Measurements from ENCODE around the gene DIPK1A.

The DIPK1A gene

DNA sequence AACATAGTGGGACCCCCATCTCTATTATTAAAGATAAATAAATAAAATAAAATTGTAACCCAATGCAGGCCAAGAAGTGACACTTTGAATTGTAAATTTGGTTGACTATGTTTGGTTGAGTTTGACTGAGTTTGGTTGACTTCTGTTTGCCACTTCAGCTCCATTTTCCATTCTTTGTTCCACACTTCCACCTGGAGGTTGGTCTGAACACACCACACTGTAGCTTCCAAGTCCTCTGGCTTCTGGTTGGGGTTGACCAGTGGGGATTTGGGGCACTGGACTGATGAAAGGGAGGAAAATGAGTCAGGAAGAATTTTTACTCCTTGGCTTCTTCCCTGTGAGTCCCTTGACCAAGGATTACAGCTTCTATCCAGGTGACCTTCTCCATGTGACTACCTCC is 40.6 kb upstream of the DIPK1A start:
- H3K4me3 ChIP-seq, result no peak overlapping the region
- no peak for TF ChIP-seq CTCF (IDR thresholded peaks at IDR 0.05)
- no peak overlapping the region for H3K27ac ChIP-seq
- no peak for DNase-seq (ENCODE audit: low spot score)

DNA sequence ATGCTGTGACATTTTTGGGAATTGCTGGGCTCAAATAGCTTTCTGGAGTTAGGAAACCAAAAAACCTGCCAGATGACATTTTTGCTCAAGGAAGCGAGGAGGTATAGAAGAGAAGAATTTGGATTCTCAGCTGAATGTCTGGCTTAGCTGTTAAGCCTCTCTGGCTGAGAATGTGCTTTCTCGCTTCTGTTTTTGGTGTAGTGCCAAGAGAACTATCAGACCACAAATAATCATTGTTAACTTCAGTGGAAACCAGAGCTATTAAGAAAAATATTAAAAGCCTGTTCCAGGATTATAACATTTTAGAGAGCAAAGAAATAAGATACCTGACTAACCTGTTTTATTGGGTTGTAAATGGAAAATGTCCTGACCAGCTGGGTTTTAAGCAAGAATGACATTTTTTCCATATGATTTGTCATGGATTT is 39.5 kb upstream of the DIPK1A start:
- Histone ChIP-seq H3K27ac (no peak overlapping the region), H3K4me3 (no peak overlapping the region)
- no peak for DNase-seq (ENCODE audit: low spot score)
- TF ChIP-seq CTCF (IDR thresholded peaks at IDR 0.05), result no peak

- no peak for TF ChIP-seq CTCF (IDR thresholded peaks at IDR 0.05)
- no peak for DNase-seq (ENCODE audit: low spot score)
- Histone ChIP-seq H3K4me3 (no peak overlapping the region), H3K27ac (no peak overlapping the region)
Measured at GRCh38 chr1:93000291-93000690, 39.0 kb upstream of the DIPK1A start.

DNA sequence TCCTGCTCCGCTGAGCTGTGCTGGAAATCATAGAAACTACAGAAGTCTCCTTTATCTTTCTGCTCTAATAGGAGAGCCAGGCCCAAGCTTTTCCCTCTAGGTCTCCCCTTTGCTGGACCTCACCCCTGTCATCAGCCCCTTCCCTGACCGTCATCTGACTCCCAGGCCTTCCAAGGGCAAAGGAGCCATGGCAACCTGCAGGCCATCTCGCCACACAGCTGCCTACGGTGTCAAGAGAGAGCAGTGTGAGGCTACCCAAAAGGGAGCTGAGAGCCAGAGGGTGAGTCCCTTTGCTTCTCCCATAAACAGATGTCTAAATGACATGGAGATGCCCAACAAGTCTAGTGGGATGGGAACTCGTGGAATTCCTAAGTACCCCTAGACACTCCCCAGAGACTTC is 37.6 kb upstream of the DIPK1A start:
- no peak for DNase-seq (ENCODE audit: low spot score)
- TF ChIP-seq CTCF (IDR thresholded peaks at IDR 0.05), result no peak
- Histone ChIP-seq H3K27ac (no peak overlapping the region), H3K4me3 (no peak overlapping the region)

- H3K27ac ChIP-seq, result no peak overlapping the region
- DNase-seq (ENCODE audit: low spot score), result no peak
- no peak for TF ChIP-seq CTCF (IDR thresholded peaks at IDR 0.05)
- H3K4me3 ChIP-seq, result no peak overlapping the region
Measured at GRCh38 chr1:92995441-92996430, 34.5 kb upstream of the DIPK1A start.

- no peak overlapping the region for H3K27ac ChIP-seq
- TF ChIP-seq CTCF (IDR thresholded peaks at IDR 0.05), result peak; percentile 69
- no peak overlapping the region for H3K4me3 ChIP-seq
- no peak for DNase-seq (ENCODE audit: low spot score)
Measured at GRCh38 chr1:92994105-92994712, 32.9 kb upstream of the DIPK1A start.

Data from coronary artery (tissue), 2 donors.